Left renal cortex interstitium (tissue), 4 donors: ENCODE measurements around the gene FSIP1. TPM values are rescaled to one million over a fixed set of nuclear protein-coding genes. Genes with fewer than 3 reads are reported as not detected.
A peak's percentile ranks its signal among the peaks of the same experiment; 100 is the strongest.

ENCODE experiments used
- DNase-seq, 4 donors: peaks; one replicate each; pipeline ENCODE4 v3.0.0-alpha.2; 2013; ENCODE audit warnings: low read depth in 4 of 4, low spot score in 2 of 4, missing footprints in 1 of 4
- polyA plus RNA-seq, 4 donors: library from polyadenylated mRNA; unstranded; fragments of 120-200 nt; gene quantifications; one replicate each; pipeline ENCODE4 v1.2.1, GENCODE V29; 2013; ENCODE audit not compliant: insufficient read length in 4 of 4

FSIP1 gene
- polyA plus RNA-seq, 4 donors, result 1.6 to 2.1 (median 1.9) TPM

GRCh38 chr15:39586387-39587095, 196.1 kb downstream of the FSIP1 start:
- DNase-seq, result no peak

DNA sequence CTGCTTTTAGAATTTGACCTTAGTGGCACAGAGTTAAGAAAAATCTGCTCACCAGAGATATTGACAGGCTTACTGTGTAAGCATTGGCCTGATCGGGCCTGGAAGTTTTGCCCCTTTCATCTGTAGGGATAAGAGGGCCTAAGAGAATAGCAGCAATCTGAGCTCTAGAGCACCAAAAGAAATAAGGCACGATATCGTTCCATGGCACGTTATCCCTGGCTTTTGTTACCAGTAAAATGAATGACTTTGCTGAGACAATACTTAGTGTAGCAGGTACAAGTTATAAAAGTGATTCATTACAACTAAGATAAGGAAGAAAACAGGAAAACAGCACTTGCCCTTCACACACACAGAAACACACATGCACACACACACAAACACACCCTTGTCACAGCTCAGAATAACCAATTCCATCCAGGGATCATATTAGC, 196.8 kb downstream of the FSIP1 start:
- no peak for DNase-seq

DNA sequence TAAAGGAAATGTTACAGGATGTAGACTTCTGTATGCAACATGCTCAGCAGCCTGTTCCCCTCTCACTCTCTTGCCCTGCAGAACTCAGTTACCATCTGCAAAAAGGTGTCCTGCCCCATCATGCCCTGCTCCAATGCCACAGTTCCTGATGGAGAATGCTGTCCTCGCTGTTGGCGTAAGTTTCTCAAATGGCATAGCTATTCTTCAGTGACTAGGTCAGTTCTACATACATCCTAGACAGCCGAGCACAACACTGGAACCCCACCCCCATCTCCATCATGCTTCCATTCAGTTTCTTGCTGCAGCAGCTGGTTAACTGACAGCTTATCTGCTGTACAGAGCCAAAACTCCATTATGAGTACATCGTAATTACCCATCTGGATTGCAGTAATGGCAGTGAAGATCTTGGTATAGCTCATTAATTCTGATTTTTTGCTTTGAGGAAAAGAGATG, 197.2 kb downstream of the FSIP1 start:
- DNase-seq, result no peak

- DNase-seq, result no peak
Observed at GRCh38 chr15:39584662-39585388, 197.8 kb downstream of the FSIP1 start.

DNA sequence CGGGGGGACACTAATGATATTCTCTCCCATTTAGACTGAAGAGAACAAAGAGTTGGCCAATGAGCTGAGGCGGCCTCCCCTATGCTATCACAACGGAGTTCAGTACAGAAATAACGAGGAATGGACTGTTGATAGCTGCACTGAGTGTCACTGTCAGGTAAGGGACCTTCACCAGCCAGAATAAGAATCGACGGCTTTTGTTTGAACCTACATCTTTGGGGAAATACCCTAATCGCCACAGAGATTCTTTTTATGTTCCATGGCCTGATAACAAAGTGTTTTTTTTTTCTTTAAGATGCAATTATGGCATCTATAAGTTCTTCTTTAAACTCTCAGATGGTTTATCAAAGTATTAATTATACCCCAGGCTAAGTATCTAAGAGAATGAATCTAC, 198.4 kb downstream of the FSIP1 start:
- DNase-seq, result no peak

- DNase-seq, result no peak
Observed at GRCh38 chr15:39583596-39584265, 198.9 kb downstream of the FSIP1 start.

GRCh38 chr15:39582977-39583595, 199.6 kb downstream of the FSIP1 start:
- DNase-seq, result no peak

DNA sequence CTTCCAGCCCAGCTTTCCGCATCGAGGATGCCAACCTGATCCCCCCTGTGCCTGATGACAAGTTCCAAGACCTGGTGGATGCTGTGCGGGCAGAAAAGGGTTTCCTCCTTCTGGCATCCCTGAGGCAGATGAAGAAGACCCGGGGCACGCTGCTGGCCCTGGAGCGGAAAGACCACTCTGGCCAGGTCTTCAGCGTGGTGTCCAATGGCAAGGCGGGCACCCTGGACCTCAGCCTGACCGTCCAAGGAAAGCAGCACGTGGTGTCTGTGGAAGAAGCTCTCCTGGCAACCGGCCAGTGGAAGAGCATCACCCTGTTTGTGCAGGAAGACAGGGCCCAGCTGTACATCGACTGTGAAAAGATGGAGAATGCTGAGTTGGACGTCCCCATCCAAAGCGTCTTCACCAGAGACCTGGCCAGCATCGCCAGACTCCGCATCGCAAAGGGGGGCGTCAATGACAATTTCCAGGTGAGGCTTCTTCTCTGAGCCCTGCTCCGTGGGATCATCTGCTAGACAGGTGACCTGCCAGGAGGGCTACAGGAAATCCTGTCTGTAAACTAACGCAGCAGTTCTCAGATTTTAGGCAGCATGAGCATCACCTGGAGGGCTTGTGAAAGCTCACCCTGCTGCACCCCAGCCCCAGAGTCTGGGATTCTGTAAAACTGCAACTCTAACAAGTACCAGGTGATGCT, 200.2 kb downstream of the FSIP1 start:
- no peak for DNase-seq

DNA sequence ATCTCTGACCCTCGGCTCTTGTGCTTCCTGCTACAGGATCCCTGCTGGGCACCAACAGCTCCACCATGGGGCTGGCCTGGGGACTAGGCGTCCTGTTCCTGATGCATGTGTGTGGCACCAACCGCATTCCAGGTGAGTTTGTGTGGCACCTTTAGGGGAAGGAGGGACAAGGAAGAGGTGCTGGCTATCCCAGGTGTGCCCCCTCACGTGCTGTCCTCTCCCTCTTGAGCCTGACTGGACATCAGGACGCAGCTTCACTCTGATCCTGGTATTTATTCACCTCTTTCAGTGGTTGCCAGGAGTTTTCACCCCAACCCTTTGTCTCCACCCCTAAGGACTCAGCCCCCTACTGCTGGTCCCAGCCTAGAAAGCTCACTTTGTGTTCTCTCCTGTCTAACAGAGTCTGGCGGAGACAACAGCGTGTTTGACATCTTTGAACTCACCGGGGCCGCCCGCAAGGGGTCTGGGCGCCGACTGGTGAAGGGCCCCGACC, 200.8 kb downstream of the FSIP1 start:
- DNase-seq, result no peak

- no peak for DNase-seq
Observed at GRCh38 chr15:39581242-39581792, 201.3 kb downstream of the FSIP1 start.

DNA sequence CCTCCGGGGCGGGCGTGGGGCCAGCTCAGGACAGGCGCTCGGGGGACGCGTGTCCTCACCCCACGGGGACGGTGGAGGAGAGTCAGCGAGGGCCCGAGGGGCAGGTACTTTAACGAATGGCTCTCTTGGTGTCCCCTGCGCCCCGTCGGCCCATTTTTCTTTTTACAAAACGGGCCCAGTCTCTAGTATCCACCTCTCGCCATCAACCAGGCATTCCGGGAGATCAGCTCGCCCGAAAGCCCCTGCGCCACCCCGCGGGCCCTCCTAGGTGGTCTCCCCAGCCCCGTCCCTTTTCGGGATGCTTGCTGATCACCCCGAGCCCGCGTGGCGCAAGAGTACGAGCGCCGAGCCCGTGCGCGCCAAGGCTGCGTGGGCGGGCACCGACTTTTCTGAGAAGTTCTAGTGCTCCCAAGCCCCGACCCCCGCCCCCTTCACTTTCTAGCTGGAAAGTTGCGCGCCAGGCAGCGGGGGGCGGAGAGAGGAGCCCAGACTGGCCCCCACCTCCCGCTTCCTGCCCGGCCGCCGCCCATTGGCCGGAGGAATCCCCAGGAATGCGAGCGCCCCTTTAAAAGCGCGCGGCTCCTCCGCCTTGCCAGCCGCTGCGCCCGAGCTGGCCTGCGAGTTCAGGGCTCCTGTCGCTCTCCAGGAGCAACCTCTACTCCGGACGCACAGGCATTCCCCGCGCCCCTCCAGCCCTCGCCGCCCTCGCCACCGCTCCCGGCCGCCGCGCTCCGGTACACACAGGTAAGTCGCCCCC, 202.0 kb downstream of the FSIP1 start, which contains the start of gene THBS1:
Gene THBS1, plus strand, starts transcription at position 595 of the 757 bp plus-strand sequence. CDS start 779 bp downstream, outside the sequence.
- DNase-seq, result peak; percentile 74 to 79 (median 76)

DNA sequence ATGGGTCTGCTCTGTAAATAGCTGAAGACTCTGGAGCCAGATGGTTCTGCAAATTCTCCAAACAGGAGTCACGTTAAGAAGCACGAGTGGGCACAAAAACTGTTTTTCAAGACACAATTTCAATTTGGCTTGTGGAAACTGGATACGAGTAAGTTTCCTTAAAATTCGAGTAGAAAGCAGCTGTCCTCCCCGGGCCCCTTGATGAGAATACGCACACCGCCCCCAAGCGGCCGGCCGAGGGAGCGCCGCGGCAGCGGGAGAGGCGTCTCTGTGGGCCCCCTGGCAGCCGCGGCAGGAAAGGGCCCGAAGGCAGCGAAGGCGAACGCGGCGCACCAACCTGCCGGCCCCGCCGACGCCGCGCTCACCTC, 202.5 kb downstream of the FSIP1 start:
- peak; percentile 83 to 91 (median 87) for DNase-seq

DNA sequence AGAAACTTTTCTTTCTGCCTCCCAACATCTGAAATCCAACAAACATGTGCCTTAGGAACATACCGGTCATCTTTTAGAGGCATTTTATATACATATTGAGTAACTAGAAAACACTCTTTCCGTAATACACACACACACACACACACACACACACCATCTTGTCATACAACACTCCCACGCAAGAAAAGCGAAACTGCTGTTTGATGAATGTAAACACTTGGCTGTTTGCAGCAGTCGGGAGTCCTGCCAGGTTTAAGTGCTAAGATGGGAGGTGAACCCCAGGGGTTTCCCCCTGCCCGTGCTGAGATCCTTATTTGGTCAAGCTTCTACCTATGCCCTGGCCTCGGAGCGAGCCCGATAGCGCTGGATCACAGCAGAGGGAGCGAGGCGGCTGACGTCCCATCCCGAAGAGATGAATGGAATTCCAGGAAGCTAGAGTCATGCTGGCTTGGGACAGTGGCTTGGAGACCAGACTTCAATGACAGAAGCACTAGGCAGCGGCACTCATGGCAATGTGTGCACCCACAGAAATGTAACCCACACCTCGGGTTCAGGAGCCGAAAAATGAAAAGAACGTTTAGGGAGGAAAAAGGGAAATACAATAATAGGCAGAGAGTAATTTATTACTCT, 203.0 kb downstream of the FSIP1 start:
- DNase-seq, result peak in 3 of 4 donors; percentile 57 to 61 (median 58)

DNA sequence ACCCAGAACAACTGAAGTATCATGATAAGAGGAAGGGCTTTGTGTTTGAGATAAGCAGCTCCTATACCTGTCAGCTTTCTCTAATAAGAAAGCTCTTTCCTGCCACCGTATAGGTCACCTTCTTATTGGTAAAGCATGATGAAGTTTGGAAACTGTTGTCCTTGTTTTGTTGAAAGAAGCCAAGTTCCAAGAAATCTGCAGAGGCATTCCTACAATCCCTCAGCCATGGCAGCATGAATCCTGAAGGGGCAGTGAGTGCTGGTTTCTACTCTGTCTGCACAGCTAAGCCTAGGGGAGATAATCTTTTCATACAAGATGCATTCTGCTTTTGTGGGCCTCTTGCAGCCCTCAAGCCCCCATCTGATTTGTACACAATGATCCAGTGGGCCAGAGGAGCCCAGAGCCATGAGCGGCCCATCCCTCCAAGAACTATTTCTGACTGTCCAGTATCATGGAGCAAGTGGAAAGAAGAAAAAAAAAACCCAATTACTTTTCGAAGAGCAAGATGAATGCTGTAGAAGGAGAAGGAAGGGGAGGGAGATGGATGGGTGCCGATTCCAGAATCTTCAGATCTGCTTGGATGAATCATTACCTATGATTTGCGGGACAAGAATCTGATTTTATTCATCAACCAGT, 203.7 kb downstream of the FSIP1 start:
- no peak for DNase-seq

- no peak for DNase-seq
Observed at GRCh38 chr15:39575180-39575579, 207.5 kb downstream of the FSIP1 start.

DNA sequence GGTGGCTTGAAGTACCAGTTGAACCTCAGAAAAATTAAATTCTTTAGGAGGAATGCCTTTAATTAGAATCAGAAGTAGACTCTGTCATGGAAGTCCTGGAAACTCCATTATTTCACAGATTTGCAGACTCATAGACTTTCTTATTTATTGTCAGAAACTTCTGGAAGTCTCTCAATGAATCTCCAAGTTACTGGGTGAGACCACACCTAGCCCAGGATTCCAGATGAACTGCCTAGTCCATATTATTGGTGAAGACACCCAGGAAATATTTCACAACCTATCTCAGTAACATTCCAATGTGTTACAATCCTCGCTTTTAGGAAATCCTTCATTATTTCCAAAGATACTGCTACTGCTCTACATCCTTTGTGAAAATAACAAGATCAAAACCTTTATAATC, 208.2 kb downstream of the FSIP1 start:
- no peak for DNase-seq

- DNase-seq, result no peak
Observed at GRCh38 chr15:39573844-39574243, 208.8 kb downstream of the FSIP1 start.

DNA sequence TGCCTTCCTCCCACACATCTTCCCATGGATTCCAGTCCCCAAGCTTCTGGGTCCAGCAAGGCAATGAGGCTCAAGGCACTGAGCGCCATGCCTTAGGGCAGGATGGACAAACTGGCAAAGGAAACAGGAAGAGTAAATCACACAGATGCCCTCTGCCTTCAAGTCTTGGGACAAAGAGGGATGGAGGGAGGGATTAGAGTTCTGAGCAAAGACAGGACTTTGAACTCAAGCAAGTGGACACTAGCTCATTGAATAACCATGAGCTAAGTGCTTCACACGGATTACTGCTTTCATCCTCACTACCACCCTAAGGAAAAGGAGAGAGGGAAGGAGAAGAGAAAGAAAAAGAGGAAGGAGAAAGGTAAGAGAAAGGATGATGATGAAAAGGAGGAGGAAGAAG, 209.4 kb downstream of the FSIP1 start:
- DNase-seq, result no peak
